Omental fat pad (tissue), 4 donors: ENCODE results near the gene ZGPAT. TPM values are rescaled to one million over a fixed set of nuclear protein-coding genes. Genes with fewer than 3 reads are reported as not detected.

ENCODE experiments used
- ATAC-seq: fragments of 150-250 bp; one replicate; pipeline ENCODE4 v1.9.1; 2016; ENCODE audit warnings: mild to moderate bottlenecking, moderate library complexity; ENCODE audit not compliant: low FRiP score
- DNase-seq: peaks from one replicate; pipeline ENCODE4 v3.0.0-alpha.2; 2019; ENCODE audit warnings: low spot score
- CTCF ChIP-seq, 3 donors: fragments of 450-650 bp; IDR thresholded peaks; one replicate each; pipeline ENCODE4 v1.5.1; 2016 to 2017; ENCODE audit warnings: antibody characterized with exemption in 3 of 3, mild to moderate bottlenecking in 3 of 3, moderate library complexity in 2 of 3
- total RNA-seq, 4 donors: library from RNA; depleted of rRNA; stranded (reverse); fragments of >200 nt; gene quantifications; one replicate each; pipeline ENCODE4 v1.1.0, GENCODE V29; 2016

The ZGPAT gene
- total RNA-seq, 4 donors from 2014 or later = 13.2 to 34.5 (median 20.6) TPM

GRCh38 chr20:63696628-63697356 is 11.0 kb upstream of the ZGPAT start, which contains the start of gene TNFRSF6B:
Gene TNFRSF6B (plus strand): TSS chr20:63696652. CDS start chr20:63696768, 116 bp downstream.
- ATAC-seq (peak; percentile 1), DNase-seq (no peak)
- TF ChIP-seq CTCF (IDR thresholded peaks at IDR 0.05) = no peak

- no peak for TF ChIP-seq CTCF (IDR thresholded peaks at IDR 0.05)
- DNase-seq (no peak), ATAC-seq (no peak)
These were observed 10.4 kb upstream of the ZGPAT start for GRCh38 chr20:63697357-63697867.

- no peak for DNase-seq
- no peak for ATAC-seq
- TF ChIP-seq CTCF (IDR thresholded peaks at IDR 0.05) = no peak
These were observed 9.8 kb upstream of the ZGPAT start for GRCh38 chr20:63697868-63698545.

- peak; percentile 73 for ATAC-seq
- no peak for DNase-seq
- no peak for TF ChIP-seq CTCF (IDR thresholded peaks at IDR 0.05)
These were observed 8.9 kb upstream of the ZGPAT start for GRCh38 chr20:63698739-63699465.

GRCh38 chr20:63699466-63700198 is 8.2 kb upstream of the ZGPAT start:
- DNase-seq = peak; percentile 22
- ATAC-seq = no peak

More at GRCh38 chr20:63699466-63700198, 8.2 kb upstream of the ZGPAT start:
- TF ChIP-seq CTCF (IDR thresholded peaks at IDR 0.05) = no peak
